ENCODE results near the gene TM4SF4.

The TM4SF4 gene

DNA sequence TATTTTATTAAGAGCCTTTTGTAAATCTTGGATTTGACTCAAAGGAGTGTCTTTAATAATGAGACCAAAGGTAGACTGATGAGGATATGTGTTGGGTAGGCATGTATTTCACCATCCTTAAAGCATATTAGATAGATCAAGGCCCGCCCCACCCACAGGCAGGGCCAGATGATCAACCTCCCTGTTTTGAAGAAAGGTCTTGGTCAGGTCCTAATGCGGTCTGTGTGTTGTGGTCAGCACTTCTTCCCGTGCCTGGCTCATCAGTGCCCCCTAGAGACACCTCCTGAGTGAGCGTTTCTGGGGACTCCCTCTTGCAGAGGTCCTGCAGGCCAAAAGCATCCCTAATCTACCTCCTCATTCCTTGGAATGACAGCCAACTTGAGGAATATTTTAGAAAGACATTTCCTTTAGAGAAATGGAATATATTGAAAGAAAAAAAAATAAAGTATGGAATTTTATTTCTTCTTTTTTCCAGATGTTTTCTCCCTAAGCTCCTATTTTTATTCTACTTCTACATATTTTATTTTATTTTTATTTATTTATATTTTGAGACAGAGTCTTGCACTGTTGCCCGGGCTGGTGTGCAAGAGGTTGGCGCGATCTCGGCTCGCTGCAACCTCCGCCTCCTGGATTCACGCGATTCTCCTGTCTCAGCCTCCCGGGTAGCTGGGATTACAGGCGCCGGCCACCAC, 6.0 kb downstream of the TM4SF4 start:
- Histone ChIP-seq H3K9me3 (ENCODE audit: severe bottlenecking) (no peaks in the 10 kb centered on the region), H3K27ac (no peak overlapping the region), H3K4me3 (ENCODE audit: low read depth, low read length) (no peak overlapping the region), H3K36me3 (no peaks in the 10 kb centered on the region), H3K27me3 (ENCODE audit: insufficient read depth, low read depth, severe bottlenecking) (no peaks in the 10 kb centered on the region)
- TF ChIP-seq, protein P1, sequence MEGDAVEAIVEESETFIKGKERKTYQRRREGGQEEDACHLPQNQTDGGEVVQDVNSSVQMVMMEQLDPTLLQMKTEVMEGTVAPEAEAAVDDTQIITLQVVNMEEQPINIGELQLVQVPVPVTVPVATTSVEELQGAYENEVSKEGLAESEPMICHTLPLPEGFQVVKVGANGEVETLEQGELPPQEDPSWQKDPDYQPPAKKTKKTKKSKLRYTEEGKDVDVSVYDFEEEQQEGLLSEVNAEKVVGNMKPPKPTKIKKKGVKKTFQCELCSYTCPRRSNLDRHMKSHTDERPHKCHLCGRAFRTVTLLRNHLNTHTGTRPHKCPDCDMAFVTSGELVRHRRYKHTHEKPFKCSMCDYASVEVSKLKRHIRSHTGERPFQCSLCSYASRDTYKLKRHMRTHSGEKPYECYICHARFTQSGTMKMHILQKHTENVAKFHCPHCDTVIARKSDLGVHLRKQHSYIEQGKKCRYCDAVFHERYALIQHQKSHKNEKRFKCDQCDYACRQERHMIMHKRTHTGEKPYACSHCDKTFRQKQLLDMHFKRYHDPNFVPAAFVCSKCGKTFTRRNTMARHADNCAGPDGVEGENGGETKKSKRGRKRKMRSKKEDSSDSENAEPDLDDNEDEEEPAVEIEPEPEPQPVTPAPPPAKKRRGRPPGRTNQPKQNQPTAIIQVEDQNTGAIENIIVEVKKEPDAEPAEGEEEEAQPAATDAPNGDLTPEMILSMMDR (IDR thresholded peaks at IDR 0.05; ENCODE audit: low read depth, low read length): peak; percentile 91
- DNase-seq: peak; percentile 86

- Histone ChIP-seq H3K27ac (no peak overlapping the region), H3K36me3 (no peaks in the 10 kb centered on the region), H3K27me3 (ENCODE audit: insufficient read depth, low read depth, severe bottlenecking) (no peaks in the 10 kb centered on the region), H3K9me3 (ENCODE audit: severe bottlenecking) (no peaks in the 10 kb centered on the region), H3K4me3 (ENCODE audit: low read depth, low read length) (no peak overlapping the region)
- TF ChIP-seq, protein P1 (IDR thresholded peaks at IDR 0.05; ENCODE audit: low read depth, low read length): no peak
- no peak for DNase-seq
These were observed 6.6 kb downstream of the TM4SF4 start for GRCh38 chr3:149481056-149481455.

DNA sequence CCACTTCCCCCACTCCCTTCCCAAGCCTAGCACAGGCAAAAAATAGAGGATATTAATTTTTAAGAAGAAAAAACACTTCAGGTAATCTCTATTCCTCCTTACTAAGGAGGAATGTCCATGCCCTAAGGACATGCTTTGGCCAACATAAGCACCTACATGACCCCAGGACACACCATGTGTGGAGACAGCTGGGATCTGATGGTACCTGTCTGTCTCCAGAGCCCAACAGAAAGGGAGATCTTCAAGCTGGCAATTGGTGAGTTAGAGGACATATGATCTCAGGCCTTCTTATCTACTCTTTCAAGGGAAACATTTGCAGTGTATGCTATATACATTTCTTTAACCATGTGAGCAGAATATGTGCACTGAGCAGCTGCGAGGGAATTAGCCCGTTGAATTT, 7.0 kb downstream of the TM4SF4 start:
- H3K36me3 ChIP-seq: no peaks in the 10 kb centered on the region
- H3K4me3 ChIP-seq (ENCODE audit: low read depth, low read length): no peak overlapping the region
- no peak for DNase-seq
- H3K27me3 ChIP-seq (ENCODE audit: insufficient read depth, low read depth, severe bottlenecking): no peaks in the 10 kb centered on the region
- H3K27ac ChIP-seq: no peak overlapping the region
- TF ChIP-seq, protein P1 (IDR thresholded peaks at IDR 0.05; ENCODE audit: low read depth, low read length): no peak
- no peaks in the 10 kb centered on the region for H3K9me3 ChIP-seq (ENCODE audit: severe bottlenecking)

- Histone ChIP-seq H3K9me3 (ENCODE audit: severe bottlenecking) (no peaks in the 10 kb centered on the region), H3K4me3 (ENCODE audit: low read depth, low read length) (no peak overlapping the region), H3K27me3 (ENCODE audit: insufficient read depth, low read depth, severe bottlenecking) (no peaks in the 10 kb centered on the region), H3K27ac (no peak overlapping the region), H3K36me3 (no peaks in the 10 kb centered on the region)
- DNase-seq: no peak
- TF ChIP-seq, protein P1 (IDR thresholded peaks at IDR 0.05; ENCODE audit: low read depth, low read length): no peak
These were observed 12.2 kb downstream of the TM4SF4 start for GRCh38 chr3:149486726-149487125.

GRCh38 chr3:149487598-149488197, 13.2 kb downstream of the TM4SF4 start:
- Histone ChIP-seq H3K36me3 (no peaks in the 10 kb centered on the region), H3K27ac (no peak overlapping the region), H3K4me3 (ENCODE audit: low read depth, low read length) (no peak overlapping the region), H3K27me3 (ENCODE audit: insufficient read depth, low read depth, severe bottlenecking) (no peaks in the 10 kb centered on the region), H3K9me3 (ENCODE audit: severe bottlenecking) (no peaks in the 10 kb centered on the region)
- TF ChIP-seq, protein P1 (IDR thresholded peaks at IDR 0.05; ENCODE audit: low read depth, low read length): peak; percentile 70
- DNase-seq: peak; percentile 50
